ENCODE measurements around the gene PPP1R13L. TPM values are rescaled to one million over a fixed set of nuclear protein-coding genes. Genes with fewer than 3 reads are reported as not detected.
A peak's percentile ranks its signal among the peaks of the same experiment; 100 is the strongest.
"Not testable (repeated sequence)": the region's sequence is repeated elsewhere in the genome, so short reads cannot be mapped to it uniquely, and the experiment has no call there.

The PPP1R13L gene
- total RNA-seq, 1 experiment from 2014 or later: 36.4 TPM

DNA sequence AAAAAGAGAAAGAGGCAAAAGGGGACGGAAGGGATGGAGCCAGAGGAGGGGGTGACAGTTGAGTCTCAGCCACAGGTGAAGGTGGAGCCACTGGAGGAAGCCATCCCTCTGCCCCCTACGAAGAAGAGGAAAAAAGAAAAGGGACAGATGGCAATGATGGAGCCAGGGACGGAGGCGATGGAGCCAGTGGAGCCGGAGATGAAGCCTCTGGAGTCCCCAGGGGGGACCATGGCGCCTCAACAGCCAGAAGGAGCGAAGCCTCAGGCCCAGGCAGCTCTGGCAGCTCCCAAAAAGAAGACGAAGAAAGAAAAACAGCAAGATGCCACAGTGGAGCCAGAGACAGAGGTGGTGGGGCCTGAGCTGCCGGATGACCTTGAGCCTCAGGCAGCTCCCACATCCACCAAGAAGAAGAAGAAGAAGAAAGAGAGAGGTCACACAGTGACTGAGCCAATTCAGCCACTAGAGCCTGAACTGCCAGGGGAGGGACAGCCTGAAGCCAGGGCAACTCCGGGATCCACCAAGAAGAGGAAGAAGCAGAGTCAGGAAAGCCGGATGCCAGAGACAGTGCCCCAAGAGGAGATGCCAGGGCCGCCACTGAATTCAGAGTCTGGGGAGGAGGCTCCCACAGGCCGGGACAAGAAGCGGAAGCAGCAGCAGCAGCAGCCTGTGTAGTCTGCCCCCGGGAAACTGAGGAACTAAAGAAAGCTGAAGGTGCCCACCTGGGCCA, 4.1 kb upstream of the PPP1R13L start:
- BruUV-seq (replicated peaks): no TSS peak
- ATAC-seq (no peak), DNase-seq (no peak)
- intact Hi-C loops (cut with micrococcal nuclease): no loop called here
- H3K4me2 ChIP-seq (ENCODE audit: low read length): no peak overlapping the region
- no peak overlapping the region for H2AFZ ChIP-seq (ENCODE audit: low read length)
- no peaks in the 10 kb centered on the region for H3K27me3 ChIP-seq (ENCODE audit: low read length)
- H3K79me2 ChIP-seq (ENCODE audit: low read length): peaks cover 40% of the 10 kb centered on the region
- peaks cover 9% of the 10 kb centered on the region; the same call in 1 of the 2 replicates for H3K4me1 ChIP-seq (ENCODE audit: insufficient read depth, low read length)
- TF ChIP-seq EZH2phosphoT487 (IDR thresholded peaks at IDR 0.05; ENCODE audit: borderline replicate concordance, low read length): no peak
- TF ChIP-seq EZH2 (IDR thresholded peaks at IDR 0.05; ENCODE audit: low read length, unreplicated experiment): no peak
- TF ChIP-seq, protein P1, sequence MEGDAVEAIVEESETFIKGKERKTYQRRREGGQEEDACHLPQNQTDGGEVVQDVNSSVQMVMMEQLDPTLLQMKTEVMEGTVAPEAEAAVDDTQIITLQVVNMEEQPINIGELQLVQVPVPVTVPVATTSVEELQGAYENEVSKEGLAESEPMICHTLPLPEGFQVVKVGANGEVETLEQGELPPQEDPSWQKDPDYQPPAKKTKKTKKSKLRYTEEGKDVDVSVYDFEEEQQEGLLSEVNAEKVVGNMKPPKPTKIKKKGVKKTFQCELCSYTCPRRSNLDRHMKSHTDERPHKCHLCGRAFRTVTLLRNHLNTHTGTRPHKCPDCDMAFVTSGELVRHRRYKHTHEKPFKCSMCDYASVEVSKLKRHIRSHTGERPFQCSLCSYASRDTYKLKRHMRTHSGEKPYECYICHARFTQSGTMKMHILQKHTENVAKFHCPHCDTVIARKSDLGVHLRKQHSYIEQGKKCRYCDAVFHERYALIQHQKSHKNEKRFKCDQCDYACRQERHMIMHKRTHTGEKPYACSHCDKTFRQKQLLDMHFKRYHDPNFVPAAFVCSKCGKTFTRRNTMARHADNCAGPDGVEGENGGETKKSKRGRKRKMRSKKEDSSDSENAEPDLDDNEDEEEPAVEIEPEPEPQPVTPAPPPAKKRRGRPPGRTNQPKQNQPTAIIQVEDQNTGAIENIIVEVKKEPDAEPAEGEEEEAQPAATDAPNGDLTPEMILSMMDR (conservative IDR thresholded peaks at IDR 0.05; ENCODE audit: low read depth, low read length): no peak
- ChIA-PET CTCF (no interaction called here), POLR2A (ENCODE audit: unreplicated experiment) (no interaction called here)
- H3K27ac ChIP-seq (ENCODE audit: low read length): no peak overlapping the region
- H3K4me3 ChIP-seq (ENCODE audit: low read length): no peak overlapping the region
- no peaks in the 10 kb centered on the region for H3F3A ChIP-seq (ENCODE audit: low read length, unreplicated experiment)
- H3K9me3 ChIP-seq (ENCODE audit: low read length): no peaks in the 10 kb centered on the region
- no peaks in the 10 kb centered on the region for H4K20me1 ChIP-seq (ENCODE audit: low read length)
- H3K9ac ChIP-seq (ENCODE audit: low read length): no peak overlapping the region
- H3K9me2 ChIP-seq (replicated peaks; ENCODE audit: low read length): no peaks in the 10 kb centered on the region
- H3K36me3 ChIP-seq (ENCODE audit: low read depth, low read length): peaks cover 6% of the 10 kb centered on the region; the same call in 1 of the 2 replicates

DNA sequence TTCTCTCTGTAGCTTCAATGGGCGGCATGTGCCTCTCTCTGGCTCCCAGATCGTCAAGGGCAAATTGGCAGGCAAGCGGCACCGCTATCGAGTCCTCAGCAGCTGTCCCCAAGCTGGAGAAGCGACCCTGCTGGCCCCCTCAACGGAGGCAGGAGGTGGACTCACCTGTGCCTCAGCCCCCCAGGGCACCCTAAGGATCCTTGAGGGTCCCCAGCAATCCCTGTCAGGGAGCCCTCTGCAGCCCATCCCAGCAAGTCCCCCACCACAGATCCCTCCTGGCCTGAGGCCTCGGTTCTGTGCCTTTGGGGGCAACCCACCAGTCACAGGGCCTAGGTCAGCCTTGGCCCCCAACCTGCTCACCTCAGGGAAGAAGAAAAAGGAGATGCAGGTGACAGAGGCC, 3.3 kb upstream of the PPP1R13L start:
- Histone ChIP-seq H3K4me3 (ENCODE audit: low read length) (peak overlapping the region; percentile 97; the same call in 1 of the 2 replicates), H3K27me3 (ENCODE audit: low read length) (no peaks in the 10 kb centered on the region), H3K4me2 (ENCODE audit: low read length) (peak overlapping the region; percentile 84), H3K9me2 (replicated peaks; ENCODE audit: low read length) (no peaks in the 10 kb centered on the region), H4K20me1 (ENCODE audit: low read length) (no peaks in the 10 kb centered on the region), H3K27ac (ENCODE audit: low read length) (no peak overlapping the region), H3K9me3 (ENCODE audit: low read length) (no peaks in the 10 kb centered on the region), H2AFZ (ENCODE audit: low read length) (no peak overlapping the region), H3K9ac (ENCODE audit: low read length) (no peak overlapping the region), H3K4me1 (ENCODE audit: insufficient read depth, low read length) (peaks cover 18% of the 10 kb centered on the region; the same call in 1 of the 2 replicates), H3K79me2 (ENCODE audit: low read length) (peaks cover 49% of the 10 kb centered on the region), H3K36me3 (ENCODE audit: low read depth, low read length) (peaks cover 4% of the 10 kb centered on the region; the same call in 1 of the 2 replicates), H3F3A (ENCODE audit: low read length, unreplicated experiment) (no peaks in the 10 kb centered on the region)
- intact Hi-C loops (cut with micrococcal nuclease): no loop called here
- CTCF ChIA-PET: interaction anchor here (1.0 kb wide), 1 partner anchor 71 kb away, joined by 3 read pairs; no protein-coding TSS in a partner anchor
- POLR2A ChIA-PET (ENCODE audit: unreplicated experiment): no interaction called here
- no peak for ATAC-seq
- TF ChIP-seq, protein P1 (conservative IDR thresholded peaks at IDR 0.05; ENCODE audit: low read depth, low read length): no peak
- no peak for TF ChIP-seq EZH2phosphoT487 (IDR thresholded peaks at IDR 0.05; ENCODE audit: borderline replicate concordance, low read length)
- no peak for TF ChIP-seq EZH2 (IDR thresholded peaks at IDR 0.05; ENCODE audit: low read length, unreplicated experiment)
- no peak for DNase-seq
- no TSS peak for BruUV-seq (replicated peaks)

DNA sequence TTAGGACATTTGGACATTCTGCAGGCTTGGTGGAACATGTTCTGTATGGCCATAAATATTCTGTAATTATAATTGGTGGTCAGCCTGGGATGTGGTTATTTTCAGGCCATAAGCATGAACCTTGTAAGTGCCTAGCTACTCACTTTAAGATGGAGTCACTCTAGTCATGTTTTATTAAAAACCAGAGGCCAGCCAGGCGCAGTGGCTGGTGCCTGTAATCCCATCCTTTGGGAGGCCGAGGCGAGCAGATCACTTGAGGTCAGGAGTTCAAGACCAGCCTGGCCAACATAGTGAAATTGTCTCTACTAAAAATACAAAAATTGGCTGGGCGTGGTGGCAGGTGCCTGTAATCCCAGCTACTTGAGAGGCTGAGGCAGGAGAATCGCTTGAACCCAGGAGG, 2.7 kb upstream of the PPP1R13L start:
- BruUV-seq (replicated peaks); H3K9me3 ChIP-seq (ENCODE audit: low read length); POLR2A ChIA-PET (ENCODE audit: unreplicated experiment); H3K27me3 ChIP-seq (ENCODE audit: low read length); H3K27ac ChIP-seq (ENCODE audit: low read length); H2AFZ ChIP-seq (ENCODE audit: low read length); ATAC-seq; H3K9me2 ChIP-seq (replicated peaks; ENCODE audit: low read length); H3F3A ChIP-seq (ENCODE audit: low read length, unreplicated experiment); H4K20me1 ChIP-seq (ENCODE audit: low read length); H3K36me3 ChIP-seq (ENCODE audit: low read depth, low read length); DNase-seq: not testable (repeated sequence)
- peak overlapping the region; percentile 95 for H3K9ac ChIP-seq (ENCODE audit: low read length)
- peaks cover 24% of the 10 kb centered on the region; the same call in 1 of the 2 replicates for H3K4me1 ChIP-seq (ENCODE audit: insufficient read depth, low read length)
- intact Hi-C loops (cut with micrococcal nuclease): loop anchor here (2.0 kb wide), 1 partner anchor 31 kb away; no protein-coding TSS in a partner anchor
- peak overlapping the region; percentile 84 for H3K4me2 ChIP-seq (ENCODE audit: low read length)
- peaks cover 54% of the 10 kb centered on the region for H3K79me2 ChIP-seq (ENCODE audit: low read length)
- CTCF ChIA-PET: interaction anchor here (1.0 kb wide), 1 partner anchor 72 kb away, joined by 3 read pairs; no protein-coding TSS in a partner anchor
- H3K4me3 ChIP-seq (ENCODE audit: low read length): peak overlapping the region; percentile 97
